ENCODE measurements around the gene GEN1.

- no peak for TF ChIP-seq CTCF (IDR thresholded peaks at IDR 0.05; ENCODE audit: low read depth, low read length, poor library complexity, severe bottlenecking)
- TF ChIP-seq EZH2phosphoT487 (IDR thresholded peaks at IDR 0.05; ENCODE audit: borderline replicate concordance, low read length): no peak
Measured at GRCh38 chr2:17791121-17791816, 37.3 kb downstream of the GEN1 start.

Measured in DOHH2 (cell line).